ENCODE data around the gene CSMD2. TPM values are rescaled to one million over a fixed set of nuclear protein-coding genes. Genes with fewer than 3 reads are reported as not detected.

Gene CSMD2
- total RNA-seq, 1 donor from 2014 or later = 0.27 TPM

DNA sequence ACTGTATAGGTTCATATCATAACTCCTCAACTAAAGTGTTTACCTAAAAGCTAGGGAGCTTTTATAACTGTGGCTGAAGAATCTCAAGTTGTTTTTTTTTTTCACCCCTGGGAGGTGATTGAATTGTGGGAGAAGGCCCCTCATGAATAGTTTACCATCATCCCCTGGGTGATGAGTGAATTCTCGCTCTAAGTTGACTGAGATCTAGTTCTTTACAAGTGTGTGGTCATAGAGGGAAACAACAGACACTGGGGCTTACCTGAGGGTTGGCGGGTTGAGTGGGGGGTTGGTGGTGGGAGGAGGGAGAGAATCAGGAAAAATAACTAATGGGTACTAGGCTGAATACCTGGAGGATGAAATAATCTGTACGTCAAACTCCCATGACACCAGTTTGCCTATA is 700.5 kb downstream of the CSMD2 start:
- Mint-ChIP-seq H3K4me1 (ENCODE audit: low read depth, unreplicated experiment) (peaks cover 6% of the 10 kb centered on the region), H3K36me3 (ENCODE audit: unreplicated experiment) (no peaks in the 10 kb centered on the region), H3K27me3 (ENCODE audit: unreplicated experiment) (no peaks in the 10 kb centered on the region), H3K9me3 (ENCODE audit: unreplicated experiment) (peaks cover 2% of the 10 kb centered on the region), H3K4me3 (ENCODE audit: unreplicated experiment) (no peak overlapping the region), H3K27ac (ENCODE audit: unreplicated experiment) (no peak overlapping the region)
- no peak for DNase-seq
- TF ChIP-seq, protein P1, sequence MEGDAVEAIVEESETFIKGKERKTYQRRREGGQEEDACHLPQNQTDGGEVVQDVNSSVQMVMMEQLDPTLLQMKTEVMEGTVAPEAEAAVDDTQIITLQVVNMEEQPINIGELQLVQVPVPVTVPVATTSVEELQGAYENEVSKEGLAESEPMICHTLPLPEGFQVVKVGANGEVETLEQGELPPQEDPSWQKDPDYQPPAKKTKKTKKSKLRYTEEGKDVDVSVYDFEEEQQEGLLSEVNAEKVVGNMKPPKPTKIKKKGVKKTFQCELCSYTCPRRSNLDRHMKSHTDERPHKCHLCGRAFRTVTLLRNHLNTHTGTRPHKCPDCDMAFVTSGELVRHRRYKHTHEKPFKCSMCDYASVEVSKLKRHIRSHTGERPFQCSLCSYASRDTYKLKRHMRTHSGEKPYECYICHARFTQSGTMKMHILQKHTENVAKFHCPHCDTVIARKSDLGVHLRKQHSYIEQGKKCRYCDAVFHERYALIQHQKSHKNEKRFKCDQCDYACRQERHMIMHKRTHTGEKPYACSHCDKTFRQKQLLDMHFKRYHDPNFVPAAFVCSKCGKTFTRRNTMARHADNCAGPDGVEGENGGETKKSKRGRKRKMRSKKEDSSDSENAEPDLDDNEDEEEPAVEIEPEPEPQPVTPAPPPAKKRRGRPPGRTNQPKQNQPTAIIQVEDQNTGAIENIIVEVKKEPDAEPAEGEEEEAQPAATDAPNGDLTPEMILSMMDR (IDR thresholded peaks at IDR 0.05; ENCODE audit: partially characterized antibody, unreplicated experiment) = no peak

Other genes starting within 250 kb of the CSMD2 start
- not detected for gene C1orf94, start 11.7 kb upstream of the CSMD2 start, total RNA-seq (ENCODE audit: unreplicated experiment)

Measured in glutamatergic neuron (in vitro differentiated cells).